CD4-positive, alpha-beta memory T cell (primary cell): ENCODE results near the gene RSAD1. TPM values are rescaled to one million over a fixed set of nuclear protein-coding genes. Genes with fewer than 3 reads are reported as not detected.

Experiments
- CTCF ChIA-PET: fragments of 350-600 bp; sonication (Branson Sonifier 250); formaldehyde crosslinking; loops from one replicate; lab custom pipeline; 2021; ENCODE audit warnings: inconsistent platforms; ENCODE audit not compliant: partially characterized antibody; lab: Charles Lee
- POLR2A ChIA-PET: fragments of 350-600 bp; sonication (Branson Sonifier 250); formaldehyde crosslinking; loops from one replicate; lab custom pipeline; 2021; ENCODE audit not compliant: partially characterized antibody; lab: Charles Lee
- DNase-seq, 5 donors: peaks; one replicate each; pipeline versions ENCODE4 v3.0.0 to v3.0.0-alpha.2; 2020 to 2022; ENCODE audit warnings: mixed read lengths in 1 of 5
- H3K27ac ChIP-seq: one replicate; pipeline ENCODE4 v1.7.0; 2013; ENCODE audit warnings: low read depth, low read length
- H3K27me3 ChIP-seq: 2 replicates; pipeline ENCODE4 v1.7.0; 2013; ENCODE audit warnings: mild to moderate bottlenecking, low read length, moderate library complexity; ENCODE audit not compliant: insufficient read depth
- H3K36me3 ChIP-seq: 2 replicates; pipeline ENCODE4 v1.7.0; 2013; ENCODE audit warnings: mild to moderate bottlenecking, low read length, moderate library complexity; ENCODE audit not compliant: insufficient read depth
- H3K4me1 ChIP-seq: 2 replicates; pipeline ENCODE4 v1.7.0; 2013; ENCODE audit warnings: mild to moderate bottlenecking, low read length, moderate library complexity; ENCODE audit not compliant: insufficient read depth
- H3K4me3 ChIP-seq, 2 donors: one replicate each; pipeline ENCODE4 v1.7.0; 2013; ENCODE audit warnings: low read length in 2 of 2, mild to moderate bottlenecking in 1 of 2
- H3K9me3 ChIP-seq, 2 donors: one replicate each; pipeline ENCODE4 v1.7.0; 2013; ENCODE audit warnings: low read length in 2 of 2, control low read depth in 1 of 2; ENCODE audit not compliant: control insufficient read depth in 1 of 2
- H3K27ac Mint-ChIP-seq, 7 donors: one replicate each; pipeline ENCODE4 v1.8.0; 2020 to 2021; ENCODE audit warnings: mixed read lengths in 7 of 7, mild to moderate bottlenecking in 6 of 7, inconsistent platforms in 3 of 7, moderate library complexity in 3 of 7
- H3K27me3 Mint-ChIP-seq, 2 donors: one replicate each; pipeline ENCODE4 v1.8.0; 2020 to 2021; ENCODE audit warnings: mixed read lengths in 2 of 2
- H3K36me3 Mint-ChIP-seq, 2 donors: one replicate each; pipeline ENCODE4 v1.8.0; 2020 to 2021; ENCODE audit warnings: mixed read lengths in 2 of 2, inconsistent platforms in 1 of 2, mild to moderate bottlenecking in 1 of 2
- H3K4me1 Mint-ChIP-seq, 4 donors: one replicate each; pipeline ENCODE4 v1.8.0; 2020 to 2021; ENCODE audit warnings: mixed read lengths in 4 of 4, mild to moderate bottlenecking in 1 of 4
- H3K4me3 Mint-ChIP-seq, 8 donors: one replicate each; pipeline ENCODE4 v1.8.0; 2020 to 2021; ENCODE audit warnings: mixed read lengths in 8 of 8, mild to moderate bottlenecking in 7 of 8, moderate library complexity in 6 of 8, inconsistent platforms in 3 of 8
- H3K9me3 Mint-ChIP-seq, 8 donors: one replicate each; pipeline ENCODE4 v1.8.0; 2020 to 2021; ENCODE audit warnings: mixed read lengths in 8 of 8, mild to moderate bottlenecking in 5 of 8, inconsistent platforms in 3 of 8, moderate library complexity in 1 of 8
- intact Hi-C: fragments of 100-400 bp; cut with micrococcal nuclease; formaldehyde crosslinking; loops from one replicate; pipeline ENCODE4 v1.15.1; 2023
- polyA plus RNA-seq, 2 donors: library from polyadenylated mRNA; unstranded; fragments of 300-500 nt; fragmentation: Illumina TruSeq; gene quantifications; one replicate each; pipeline ENCODE4 v1.2.3, GENCODE V29; 2021
- total RNA-seq, 2 experiments: library from RNA; stranded (reverse); gene quantifications; one replicate each; pipeline ENCODE4 v1.2.3, GENCODE V29; 2021

RSAD1 gene
- total and polyA plus RNA-seq, 4 experiments from 2014 or later = 58.3 to 86.0 (median 77.0) TPM

GRCh38 chr17:50440172-50440837, 38.4 kb upstream of the RSAD1 start:
- H3K4me1 ChIP-seq = no peaks in the 10 kb centered on the region
- Mint-ChIP-seq H3K27me3 (no peaks in the 10 kb centered on the region), H3K9me3 (no peaks in the 10 kb centered on the region), H3K4me1 (no peaks in the 10 kb centered on the region), H3K27ac (no peak overlapping the region), H3K4me3 (no peak overlapping the region), H3K36me3 (peaks cover 1 to 3% of the 10 kb centered on the region in 2 donors)
- H3K4me3 ChIP-seq = no peak overlapping the region
- DNase-seq = no peak
- H3K27ac ChIP-seq = no peak overlapping the region
- POLR2A ChIA-PET = interaction anchor here (0.6 kb wide), 1 partner anchor 14 kb away, joined by 3 read pairs; no protein-coding TSS in a partner anchor
- CTCF ChIA-PET = no interaction called here
- H3K9me3 ChIP-seq = no peaks in the 10 kb centered on the region
- H3K27me3 ChIP-seq = no peaks in the 10 kb centered on the region
- no peaks in the 10 kb centered on the region for H3K36me3 ChIP-seq
- intact Hi-C loops = no loop called here

- Histone ChIP-seq H3K36me3 (no peaks in the 10 kb centered on the region), H3K4me1 (no peaks in the 10 kb centered on the region), H3K9me3 (no peaks in the 10 kb centered on the region), H3K27ac (no peak overlapping the region), H3K4me3 (no peak overlapping the region), H3K27me3 (no peaks in the 10 kb centered on the region)
- Mint-ChIP-seq H3K27me3 (no peaks in the 10 kb centered on the region), H3K9me3 (no peaks in the 10 kb centered on the region), H3K27ac (no peak overlapping the region), H3K36me3 (peaks cover 1 to 3% of the 10 kb centered on the region in 2 donors), H3K4me1 (no peaks in the 10 kb centered on the region), H3K4me3 (no peak overlapping the region)
- no peak for DNase-seq
- POLR2A ChIA-PET = interaction anchor here (0.6 kb wide), 1 partner anchor 14 kb away, joined by 3 read pairs; no protein-coding TSS in a partner anchor
- CTCF ChIA-PET = no interaction called here
- intact Hi-C loops = no loop called here
Observed at GRCh38 chr17:50440838-50441829, 37.5 kb upstream of the RSAD1 start.

DNA sequence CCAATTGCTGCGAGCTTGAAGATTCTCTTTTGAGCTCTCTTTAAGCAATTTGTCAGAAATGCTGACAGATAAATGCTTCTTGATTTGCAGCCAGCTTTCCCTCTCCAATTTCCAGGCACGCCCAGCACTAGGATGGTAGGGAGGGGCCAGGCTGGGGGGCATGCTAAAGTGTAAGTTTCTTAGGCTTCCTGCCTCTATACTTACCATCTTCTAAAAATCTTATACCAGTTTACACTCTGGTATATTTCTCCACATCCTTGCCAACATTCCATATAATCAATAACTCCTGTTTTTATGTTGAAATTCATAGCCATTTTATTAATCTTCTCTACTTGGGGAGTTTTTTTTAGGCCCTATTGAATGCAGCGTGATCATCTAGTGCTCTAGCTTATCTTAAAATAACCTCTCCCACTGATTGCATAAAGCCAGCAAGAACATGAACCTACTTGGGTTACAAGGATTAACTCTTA, 35.1 kb upstream of the RSAD1 start:
- Mint-ChIP-seq H3K36me3 (peaks cover 0 to 1% of the 10 kb centered on the region in 2 donors), H3K27ac (no peak overlapping the region), H3K27me3 (no peaks in the 10 kb centered on the region), H3K4me1 (peaks cover 0 to 3% (median 0%) of the 10 kb centered on the region in 4 donors), H3K9me3 (no peaks in the 10 kb centered on the region), H3K4me3 (no peak overlapping the region)
- intact Hi-C loops = no loop called here
- no peak for DNase-seq
- Histone ChIP-seq H3K27me3 (no peaks in the 10 kb centered on the region), H3K4me3 (no peak overlapping the region), H3K9me3 (no peaks in the 10 kb centered on the region), H3K27ac (no peak overlapping the region), H3K36me3 (no peaks in the 10 kb centered on the region), H3K4me1 (no peaks in the 10 kb centered on the region)
- ChIA-PET POLR2A (no interaction called here), CTCF (no interaction called here)

DNA sequence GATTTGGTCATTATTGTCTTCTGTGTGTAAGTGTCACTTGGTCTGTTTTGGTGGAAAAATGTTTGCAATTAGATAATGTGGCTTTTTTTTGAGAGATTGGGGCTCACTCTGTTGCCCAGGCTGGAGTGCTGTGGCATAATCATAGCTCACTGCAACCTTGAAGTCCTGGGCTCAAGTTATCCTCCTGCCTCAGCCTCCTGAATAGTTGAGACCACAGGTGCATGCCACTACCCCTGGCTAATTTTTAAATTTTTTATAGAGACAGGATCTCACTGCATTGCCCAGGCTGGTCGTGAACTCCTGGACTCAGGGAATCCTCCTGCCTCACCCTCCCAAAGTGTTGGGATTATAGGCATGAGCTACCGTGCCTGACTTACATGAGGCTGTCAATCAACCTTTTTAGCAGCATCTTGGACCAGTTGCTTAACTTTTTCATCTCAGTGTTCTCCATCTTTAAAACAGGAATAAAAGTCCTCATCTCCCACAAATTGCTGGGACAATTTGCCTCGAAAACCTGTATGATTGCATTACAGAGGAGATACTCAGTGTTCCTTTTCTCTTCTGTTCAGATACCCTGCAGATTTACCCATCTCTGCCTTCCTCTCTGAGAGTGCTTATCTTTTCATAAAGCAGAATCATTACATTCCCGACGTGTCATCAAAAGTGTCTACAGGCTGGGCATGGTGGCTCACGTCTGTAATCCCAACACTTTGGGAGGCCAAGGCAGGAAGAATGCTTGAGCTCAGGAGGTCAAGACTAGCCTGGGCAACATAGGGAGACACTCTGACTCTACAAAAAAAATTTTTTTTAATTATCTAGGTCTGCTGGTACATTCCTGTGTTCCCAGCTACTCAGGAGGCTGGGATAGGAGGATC, 33.6 kb upstream of the RSAD1 start:
- Histone ChIP-seq H3K4me1 (no peaks in the 10 kb centered on the region), H3K27ac (no peak overlapping the region), H3K4me3 (no peak overlapping the region), H3K36me3 (no peaks in the 10 kb centered on the region), H3K27me3 (no peaks in the 10 kb centered on the region), H3K9me3 (no peaks in the 10 kb centered on the region)
- ChIA-PET CTCF (interaction anchor here (0.6 kb wide), 1 partner anchor 615 kb away, joined by 5 read pairs; no protein-coding TSS in a partner anchor), POLR2A (no interaction called here)
- Mint-ChIP-seq H3K36me3 (peaks cover 0 to 1% of the 10 kb centered on the region in 2 donors), H3K4me1 (peaks cover 0 to 3% (median 0%) of the 10 kb centered on the region in 4 donors), H3K4me3 (no peak overlapping the region), H3K27me3 (no peaks in the 10 kb centered on the region), H3K27ac (peak overlapping the region in 1 of 7 donors; percentile 58), H3K9me3 (no peaks in the 10 kb centered on the region)
- intact Hi-C loops = no loop called here
- DNase-seq = no peak

- no peaks in the 10 kb centered on the region for H3K9me3 ChIP-seq
- Mint-ChIP-seq H3K27me3 (no peaks in the 10 kb centered on the region), H3K4me3 (no peak overlapping the region), H3K4me1 (peaks cover 0 to 3% (median 0%) of the 10 kb centered on the region in 4 donors), H3K36me3 (peaks cover 4 to 5% of the 10 kb centered on the region in 2 donors), H3K9me3 (no peaks in the 10 kb centered on the region), H3K27ac (no peak overlapping the region)
- H3K4me1 ChIP-seq = no peaks in the 10 kb centered on the region
- CTCF ChIA-PET = interaction anchor here (0.6 kb wide), 2 partner anchors 84 to 614 kb away, joined by 3 to 5 read pairs; no protein-coding TSS in a partner anchor
- POLR2A ChIA-PET = no interaction called here
- no peak overlapping the region for H3K27ac ChIP-seq
- no peaks in the 10 kb centered on the region for H3K36me3 ChIP-seq
- no peak for DNase-seq
- H3K27me3 ChIP-seq = no peaks in the 10 kb centered on the region
- H3K4me3 ChIP-seq = no peak overlapping the region
- intact Hi-C loops = no loop called here
Observed at GRCh38 chr17:50445730-50446325, 32.8 kb upstream of the RSAD1 start.

DNA sequence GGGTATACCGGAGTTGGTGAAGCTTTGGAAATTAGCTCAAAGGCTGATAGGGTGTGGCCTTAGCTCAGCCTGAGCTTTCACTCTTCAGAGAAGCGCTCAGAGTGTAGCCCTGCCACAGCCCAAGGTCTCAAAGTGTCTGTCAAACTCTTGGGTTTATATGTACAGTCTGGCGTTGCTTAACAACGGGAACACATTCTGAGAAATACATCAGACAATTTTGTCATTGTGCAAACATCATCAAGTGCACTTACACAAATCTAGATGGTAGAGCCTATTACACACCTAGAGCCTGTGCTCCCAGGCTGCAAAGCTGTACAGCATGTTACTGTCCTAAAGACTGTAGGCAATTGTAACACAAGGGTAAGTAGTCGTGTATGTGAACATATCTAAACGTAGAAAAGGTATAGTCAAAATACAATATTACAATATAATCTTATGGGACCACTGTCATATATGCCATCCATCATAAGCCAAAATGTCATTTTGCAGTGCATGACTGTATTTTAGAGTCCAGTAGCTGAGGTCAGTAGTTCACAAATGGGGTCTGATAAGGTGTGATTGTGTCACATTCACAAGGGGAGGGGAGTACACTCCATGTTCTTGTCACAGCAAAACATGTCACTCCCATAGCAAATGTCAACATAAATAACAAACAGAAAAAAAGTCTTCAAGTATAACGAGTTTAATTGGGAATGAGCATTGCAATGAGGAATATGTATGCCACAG, 30.6 kb upstream of the RSAD1 start:
- no peaks in the 10 kb centered on the region for H3K9me3 ChIP-seq
- peak overlapping the region in 1 of 7 donors; percentile 53 for H3K27ac Mint-ChIP-seq
- intact Hi-C loops = no loop called here
- H3K4me1 Mint-ChIP-seq = peaks cover 0 to 3% (median 0%) of the 10 kb centered on the region in 4 donors
- POLR2A ChIA-PET = no interaction called here
- no peak for DNase-seq
- H3K36me3 ChIP-seq = no peaks in the 10 kb centered on the region
- no peaks in the 10 kb centered on the region for H3K27me3 ChIP-seq
- no peaks in the 10 kb centered on the region for H3K4me1 ChIP-seq
- H3K4me3 ChIP-seq = no peak overlapping the region
- H3K27me3 Mint-ChIP-seq = no peaks in the 10 kb centered on the region
- H3K4me3 Mint-ChIP-seq = no peak overlapping the region
- H3K27ac ChIP-seq = no peak overlapping the region
- no peaks in the 10 kb centered on the region for H3K9me3 Mint-ChIP-seq
- peaks cover 4 to 5% of the 10 kb centered on the region in 2 donors for H3K36me3 Mint-ChIP-seq
- CTCF ChIA-PET = no interaction called here
